ENCODE results near the gene SNAPC1.
"Not testable (repeated sequence)": the region's sequence is repeated elsewhere in the genome, so short reads cannot be mapped to it uniquely, and the experiment has no call there.

The SNAPC1 gene

GRCh38 chr14:61761959-61762786 lies at the start of gene SNAPC1:
Gene SNAPC1 (plus strand): TSS chr14:61762420. CDS start chr14:61762461, 41 bp downstream.
- peak; percentile 97 for DNase-seq (ENCODE audit: low read depth)

GRCh38 chr14:61713724-61714437 lies 48.3 kb upstream of the SNAPC1 start:
- DNase-seq (ENCODE audit: low read depth), result no peak

GRCh38 chr14:61716956-61717355 lies 45.3 kb upstream of the SNAPC1 start:
- no peak for DNase-seq (ENCODE audit: low read depth)

GRCh38 chr14:61718039-61718438 lies 44.2 kb upstream of the SNAPC1 start:
- no peak for DNase-seq (ENCODE audit: low read depth)

GRCh38 chr14:61719344-61720293 lies 42.6 kb upstream of the SNAPC1 start:
- no peak for DNase-seq (ENCODE audit: low read depth)

GRCh38 chr14:61720294-61720661 lies 41.9 kb upstream of the SNAPC1 start:
- DNase-seq (ENCODE audit: low read depth), result no peak

- no peak for DNase-seq (ENCODE audit: low read depth)
Observed at GRCh38 chr14:61720741-61721140, 41.5 kb upstream of the SNAPC1 start.

GRCh38 chr14:61724133-61724532 lies 38.1 kb upstream of the SNAPC1 start:
- no peak for DNase-seq (ENCODE audit: low read depth)

GRCh38 chr14:61726778-61727658 lies 35.2 kb upstream of the SNAPC1 start:
- no peak for DNase-seq (ENCODE audit: low read depth)

GRCh38 chr14:61730756-61731373 lies 31.4 kb upstream of the SNAPC1 start:
- no peak for DNase-seq (ENCODE audit: low read depth)

GRCh38 chr14:61733972-61734371 lies 28.2 kb upstream of the SNAPC1 start:
- no peak for DNase-seq (ENCODE audit: low read depth)

- no peak for DNase-seq (ENCODE audit: low read depth)
Observed at GRCh38 chr14:61736751-61737150, 25.5 kb upstream of the SNAPC1 start.

- DNase-seq (ENCODE audit: low read depth), result no peak
Observed at GRCh38 chr14:61737915-61738314, 24.3 kb upstream of the SNAPC1 start.

GRCh38 chr14:61739133-61739532 lies 23.1 kb upstream of the SNAPC1 start:
- no peak for DNase-seq (ENCODE audit: low read depth)

- no peak for DNase-seq (ENCODE audit: low read depth)
Observed at GRCh38 chr14:61742371-61742770, 19.8 kb upstream of the SNAPC1 start.

- DNase-seq (ENCODE audit: low read depth), result no peak
Observed at GRCh38 chr14:61744238-61744637, 18.0 kb upstream of the SNAPC1 start.

- not testable (repeated sequence) for DNase-seq (ENCODE audit: low read depth)
Observed at GRCh38 chr14:61746346-61746745, 15.9 kb upstream of the SNAPC1 start.

GRCh38 chr14:61746881-61747280 lies 15.3 kb upstream of the SNAPC1 start:
- DNase-seq (ENCODE audit: low read depth), result no peak

- DNase-seq (ENCODE audit: low read depth), result no peak
Observed at GRCh38 chr14:61747342-61747741, 14.9 kb upstream of the SNAPC1 start.

GRCh38 chr14:61749264-61749663 lies 13.0 kb upstream of the SNAPC1 start:
- no peak for DNase-seq (ENCODE audit: low read depth)

- no peak for DNase-seq (ENCODE audit: low read depth)
Observed at GRCh38 chr14:61749867-61750266, 12.4 kb upstream of the SNAPC1 start.

Data from stimulated activated CD8-positive, alpha-beta memory T cell treated with anti-CD3 and anti-CD28 coated beads, Interleukin-12 subunit alpha, Interleukin-12 subunit beta, amount 100 ng/mL, for 1 hour (primary cell).